GM12865 (cell line): ENCODE results near the gene PREX1.

Experiments used
- DNase-seq: peaks from one replicate; pipeline ENCODE4 v3.0.0; 2010; ENCODE audit warnings: low read depth
- H3K4me3 ChIP-seq: 2 replicates; pipeline ENCODE4 v1.5.1; 2011; ENCODE audit warnings: mild to moderate bottlenecking, low read depth, low read length, control low read depth
- CTCF ChIP-seq: IDR thresholded peaks from 2 replicates; pipeline ENCODE4 v1.5.1; 2011; ENCODE audit warnings: low read length, control low read depth, low read depth, inconsistent platforms; ENCODE audit not compliant: insufficient read depth; ENCODE audit errors: missing control alignments

PREX1 gene

GRCh38 chr20:48750941-48751635, 76.7 kb downstream of the PREX1 start:
- TF ChIP-seq CTCF: no peak
- H3K4me3 ChIP-seq: no peak overlapping the region
- DNase-seq: peak; percentile 72

GRCh38 chr20:48750376-48750775, 77.4 kb downstream of the PREX1 start:
- no peak for TF ChIP-seq CTCF
- no peak for DNase-seq
- H3K4me3 ChIP-seq: no peak overlapping the region

DNA sequence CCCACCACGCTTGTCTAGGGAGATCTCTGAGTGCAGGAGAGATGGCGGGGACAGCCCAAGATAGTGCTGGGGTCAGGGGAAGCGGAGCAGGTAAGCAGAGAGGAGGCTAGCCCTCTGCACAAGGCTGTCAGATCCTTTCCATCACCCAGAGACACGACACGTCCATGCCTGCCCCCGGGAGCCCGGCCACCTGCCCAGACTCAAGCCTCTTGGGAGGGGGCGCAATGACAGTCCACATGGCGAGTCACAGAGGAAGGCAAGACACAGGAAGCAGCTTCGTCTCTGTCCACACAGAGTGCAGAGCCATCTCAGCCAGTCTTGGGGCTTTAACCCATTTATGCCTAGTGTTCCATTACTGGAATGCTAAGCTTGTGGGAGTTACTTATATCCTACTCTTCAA, 78.4 kb downstream of the PREX1 start:
- H3K4me3 ChIP-seq: no peak overlapping the region
- DNase-seq: no peak
- TF ChIP-seq CTCF: no peak

DNA sequence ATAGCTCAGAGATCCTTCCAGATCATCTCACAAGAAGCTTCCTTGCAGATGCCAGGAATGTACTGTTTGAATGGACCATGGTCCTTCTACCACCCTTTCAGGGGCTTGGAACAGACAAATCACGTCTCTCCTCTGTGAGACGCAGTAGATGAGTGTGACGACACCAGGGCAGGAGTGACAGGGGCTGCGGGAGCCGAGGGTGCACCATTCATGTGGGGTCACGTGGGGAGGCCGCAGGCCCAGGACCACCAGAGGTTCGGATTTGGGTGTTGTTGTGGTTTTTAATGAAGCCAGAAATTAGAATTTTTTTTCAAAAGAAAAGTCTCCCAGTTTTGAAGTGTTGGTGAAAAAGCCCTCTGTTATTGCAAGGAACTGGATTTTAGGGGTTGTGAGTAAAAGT, 79.2 kb downstream of the PREX1 start:
- no peak for TF ChIP-seq CTCF
- no peak for DNase-seq
- no peak overlapping the region for H3K4me3 ChIP-seq

DNA sequence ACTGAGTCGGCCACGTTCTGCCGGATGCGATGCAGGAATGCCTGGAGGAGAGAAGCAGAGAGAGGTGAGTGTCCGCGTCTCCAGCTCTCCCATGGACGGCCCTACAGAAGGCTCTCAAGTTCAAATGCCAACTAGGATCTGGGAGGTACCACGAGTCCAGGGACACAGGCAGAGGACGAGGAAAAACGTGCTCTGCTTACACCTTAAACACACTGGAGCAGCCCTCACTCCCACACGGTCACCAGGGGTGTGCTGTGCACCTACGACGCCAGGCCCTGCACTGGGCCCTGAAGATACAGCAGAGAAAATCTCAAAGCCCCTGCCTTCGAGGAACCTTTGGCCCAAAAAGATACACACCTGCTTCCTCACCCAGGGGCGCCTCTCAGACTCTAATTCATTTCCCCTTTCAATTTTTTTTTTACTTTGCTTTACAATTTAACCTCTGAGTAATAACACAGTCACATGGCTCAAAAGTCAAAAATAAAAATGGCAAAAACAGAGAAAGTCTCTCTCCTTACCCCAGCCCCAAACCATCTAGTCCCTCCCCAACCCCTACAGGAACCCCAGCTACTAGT, 79.9 kb downstream of the PREX1 start:
- DNase-seq: no peak
- TF ChIP-seq CTCF: no peak
- no peak overlapping the region for H3K4me3 ChIP-seq

- no peak for TF ChIP-seq CTCF
- H3K4me3 ChIP-seq: no peak overlapping the region
- DNase-seq: no peak
These were observed 82.5 kb downstream of the PREX1 start for GRCh38 chr20:48745330-48745729.

- H3K4me3 ChIP-seq: no peak overlapping the region
- TF ChIP-seq CTCF: no peak
- DNase-seq: no peak
These were observed 83.3 kb downstream of the PREX1 start for GRCh38 chr20:48744515-48744914.
